Ishikawa (cell line): ENCODE results near the gene EPS8L3.

Source experiments
- EGR1 ChIP-seq: IDR thresholded peaks from 2 replicates; pipeline ENCODE4 v1.6.1; 2012
- EP300 ChIP-seq: IDR thresholded peaks from 2 replicates; pipeline ENCODE4 v1.6.1; 2012; ENCODE audit warnings: borderline replicate concordance
- FOXM1 ChIP-seq: IDR thresholded peaks from 2 replicates; pipeline ENCODE4 v1.6.1; 2012; ENCODE audit warnings: low read depth, borderline replicate concordance
- RAD21 ChIP-seq: IDR thresholded peaks from 2 replicates; pipeline ENCODE4 v1.6.1; 2012; ENCODE audit warnings: low read depth
- REST ChIP-seq: IDR thresholded peaks from 2 replicates; pipeline ENCODE4 v1.6.1; 2012; ENCODE audit warnings: low read depth, mild to moderate bottlenecking
- TAF1 ChIP-seq: IDR thresholded peaks from 2 replicates; pipeline ENCODE4 v1.6.1; 2012; ENCODE audit warnings: low read depth, mild to moderate bottlenecking
- YY1 ChIP-seq: IDR thresholded peaks from 2 replicates; pipeline ENCODE4 v1.6.1; 2012; ENCODE audit warnings: low read depth
- ZBTB7A ChIP-seq: IDR thresholded peaks from 2 replicates; pipeline ENCODE4 v1.6.1; 2012; ENCODE audit warnings: low read depth

- TF ChIP-seq REST (no peak), RAD21 (no peak), YY1 (no peak), ZBTB7A (no peak), FOXM1 (no peak), EP300 (no peak), TAF1 (no peak), EGR1 (no peak)
Measured at GRCh38 chr1:109801791-109802135, 38.0 kb upstream of the EPS8L3 start.
